A549 (cell line): ENCODE measurements around the gene CD151. TPM values are rescaled to one million over a fixed set of nuclear protein-coding genes. Genes with fewer than 3 reads are reported as not detected.

Source experiments
- ATAC-seq, 2 experiments: fragments of 200-7000 bp in 1 of 2; fragments of >200 bp in 1 of 2; cut with Nextera tagmentation in 1 of 2; cut with Tn5 transposase in 1 of 2; 3 replicates each; pipeline versions ENCODE4 v1.8.0 to v1.9.1; 2018 to 2020; ENCODE audit warnings: mild to moderate bottlenecking in 1 of 2, moderate library complexity in 1 of 2
- CTCF ChIA-PET: fragments of 300-600 bp; sonication (Branson Sonifier 250); formaldehyde crosslinking; extraction: SDS; loops from one replicate; lab custom pipeline; 2021; ENCODE audit warnings: antibody characterized with exemption, inconsistent platforms; lab: Yijun Ruan, JAX
- POLR2A ChIA-PET: fragments of 350-600 bp; formaldehyde crosslinking; extraction: SDS; loops from one replicate; lab custom pipeline; 2021; ENCODE audit warnings: antibody characterized with exemption, inconsistent platforms; lab: Yijun Ruan, JAX
- DNase-seq, 2 experiments: peaks; one replicate each; pipeline versions ENCODE4 v3.0.0 to v3.0.0-alpha.2; 2011 to 2016; ENCODE audit warnings: low read depth in 1 of 2, low spot score in 1 of 2
- FAIRE-seq: peaks from 2 replicates; lab custom pipeline; 2011; peaks lifted over from hg19 to GRCh38; lab: Jason Lieb, UNC
- H3K27ac ChIP-seq, 2 experiments: fragments of >200 bp; sonication (Bioruptor Twin); formaldehyde crosslinking; 3 replicates each; pipeline ENCODE4 v1.5.1; 2016 to 2017
- H3K4me1 ChIP-seq: fragments of >200 bp; sonication (Bioruptor Twin); formaldehyde crosslinking; 3 replicates; pipeline ENCODE4 v1.6.1; 2016
- H3K4me2 ChIP-seq: fragments of >200 bp; sonication (Bioruptor Twin); formaldehyde crosslinking; 3 replicates; pipeline ENCODE4 v1.6.1; 2016
- H3K4me3 ChIP-seq: fragments of >200 bp; sonication (Bioruptor Twin); formaldehyde crosslinking; 3 replicates; pipeline ENCODE4 v1.5.1; 2016
- H3K9me3 ChIP-seq: fragments of >200 bp; sonication (Bioruptor Twin); formaldehyde crosslinking; 3 replicates; pipeline ENCODE4 v1.6.1; 2016
- BCL3 ChIP-seq: fragments of >200 bp; sonication (Bioruptor Twin); formaldehyde crosslinking; IDR thresholded peaks from 3 replicates; pipeline ENCODE4 v1.6.1; 2016
- BHLHE40 ChIP-seq: IDR thresholded peaks from 2 replicates; pipeline ENCODE4 v1.6.1; 2012; ENCODE audit warnings: low read depth, low read length, inconsistent platforms
- CBX2 ChIP-seq: fragments of 200-600 bp; sonication (generic); IDR thresholded peaks from 2 replicates; pipeline ENCODE4 v1.6.1; 2016; ENCODE audit warnings: low read depth, mild to moderate bottlenecking, borderline replicate concordance
- CBX8 ChIP-seq: fragments of 200-600 bp; sonication (generic); IDR thresholded peaks from 2 replicates; pipeline ENCODE4 v1.6.1; 2016
- CEBPB ChIP-seq, 2 experiments: fragments of >200 bp in 1 of 2; sonication (Bioruptor Twin) in 1 of 2; formaldehyde crosslinking in 1 of 2; IDR thresholded peaks; 2 replicates each; pipeline ENCODE4 v1.6.1; 2012 to 2016
- CHD4 ChIP-seq: fragments of 200-600 bp; sonication (generic); IDR thresholded peaks from 2 replicates; pipeline ENCODE4 v1.6.1; 2016; ENCODE audit warnings: antibody characterized with exemption, mild to moderate bottlenecking, borderline replicate concordance
- CTCF ChIP-seq: fragments of >200 bp; sonication (Bioruptor Twin); formaldehyde crosslinking; IDR thresholded peaks from 3 replicates; pipeline ENCODE4 v1.5.1; 2016
- EHF ChIP-seq: fragments of 250-450 bp; sonication (Bioruptor Pico); IDR thresholded peaks from 2 replicates; pipeline ENCODE4 v1.5.0; 2020; ENCODE audit warnings: mild to moderate bottlenecking
- ELK1 ChIP-seq: fragments of 150-350 bp; IDR thresholded peaks from 2 replicates; pipeline ENCODE4 v1.6.1; 2014; ENCODE audit warnings: low read depth, mild to moderate bottlenecking, low read length
- EP300 ChIP-seq, 2 experiments: fragments of >200 bp; sonication (Bioruptor Twin); formaldehyde crosslinking; IDR thresholded peaks; 2 replicates in 1 of 2; 3 replicates in 1 of 2; pipeline ENCODE4 v1.6.1; 2016 to 2017
- ESRRA ChIP-seq: fragments of 150-350 bp; IDR thresholded peaks from 2 replicates; pipeline ENCODE4 v1.6.1; 2014; ENCODE audit warnings: mild to moderate bottlenecking, low read length, borderline replicate concordance
- FOSB ChIP-seq: fragments of 250-450 bp; sonication (Bioruptor Pico); IDR thresholded peaks from 2 replicates; pipeline ENCODE4 v1.5.0; 2020; ENCODE audit warnings: mild to moderate bottlenecking, moderate library complexity
- FOSL2 ChIP-seq, 2 experiments: fragments of 450-650 bp in 1 of 2; fragments of >200 bp in 1 of 2; sonication (Bioruptor Twin) in 1 of 2; formaldehyde crosslinking; IDR thresholded peaks; 2 replicates each; pipeline versions ENCODE4 v1.5.0 to v1.6.1; 2016 to 2020; ENCODE audit warnings: mild to moderate bottlenecking in 1 of 2, moderate library complexity in 1 of 2
- FOXS1 ChIP-seq: fragments of 250-450 bp; sonication (Bioruptor Pico); IDR thresholded peaks from 2 replicates; pipeline ENCODE4 v1.5.0; 2020; ENCODE audit warnings: mild to moderate bottlenecking, moderate library complexity
- HDAC2 ChIP-seq: fragments of 200-600 bp; sonication (generic); IDR thresholded peaks from 2 replicates; pipeline ENCODE4 v1.6.1; 2016
- HOXB13 ChIP-seq: fragments of 250-450 bp; sonication (Bioruptor Pico); IDR thresholded peaks from 2 replicates; pipeline ENCODE4 v1.5.0; 2020; ENCODE audit warnings: low read depth, mild to moderate bottlenecking, moderate library complexity
- JUNB ChIP-seq: fragments of >200 bp; sonication (Bioruptor Twin); formaldehyde crosslinking; IDR thresholded peaks from 2 replicates; pipeline ENCODE4 v1.6.1; 2016
- KDM5A ChIP-seq: fragments of 200-600 bp; sonication (generic); IDR thresholded peaks from 2 replicates; pipeline ENCODE4 v1.6.1; 2016; ENCODE audit warnings: antibody characterized with exemption, mild to moderate bottlenecking
- MAFK ChIP-seq: fragments of 450-650 bp; IDR thresholded peaks from 2 replicates; pipeline ENCODE4 v1.6.1; 2014; ENCODE audit not compliant: partially characterized antibody
- NPAS2 ChIP-seq: fragments of 250-450 bp; sonication (Bioruptor Pico); IDR thresholded peaks from 2 replicates; pipeline ENCODE4 v1.8.0; 2022; ENCODE audit warnings: mild to moderate bottlenecking, moderate library complexity, borderline replicate concordance
- NR3C1 ChIP-seq: fragments of >200 bp; sonication (Bioruptor Twin); formaldehyde crosslinking; IDR thresholded peaks from 3 replicates; pipeline ENCODE4 v1.6.1; 2017
- PHF8 ChIP-seq: fragments of 200-600 bp; sonication (generic); IDR thresholded peaks from 2 replicates; pipeline ENCODE4 v1.6.1; 2016; ENCODE audit warnings: low read depth, mild to moderate bottlenecking, antibody characterized with exemption, moderate library complexity, borderline replicate concordance
- POLR2A ChIP-seq: IDR thresholded peaks from 2 replicates; pipeline ENCODE4 v1.6.1; 2012; ENCODE audit warnings: mild to moderate bottlenecking, low read length
- RAD21 ChIP-seq, 2 experiments: fragments of >200 bp in 1 of 2; sonication (Bioruptor Twin) in 1 of 2; formaldehyde crosslinking in 1 of 2; IDR thresholded peaks in 1 of 2; conservative IDR thresholded peaks in 1 of 2; 2 replicates in 1 of 2; 3 replicates in 1 of 2; pipeline ENCODE4 v1.6.1; 2012 to 2018; ENCODE audit warnings: inconsistent platforms in 1 of 2
- RCOR1 ChIP-seq: fragments of 150-350 bp; IDR thresholded peaks from 2 replicates; pipeline ENCODE4 v1.6.1; 2014; ENCODE audit warnings: antibody characterized with exemption, low read length, low read depth
- RFX5 ChIP-seq: fragments of 450-650 bp; IDR thresholded peaks from 2 replicates; pipeline ENCODE4 v1.7.1; 2014; ENCODE audit warnings: antibody characterized with exemption, mild to moderate bottlenecking, moderate library complexity
- SMC3 ChIP-seq: fragments of >200 bp; sonication (Bioruptor Twin); formaldehyde crosslinking; IDR thresholded peaks from 3 replicates; pipeline ENCODE4 v1.6.1; 2018; ENCODE audit warnings: inconsistent platforms
- SREBF2 ChIP-seq: fragments of 450-650 bp; IDR thresholded peaks from 2 replicates; pipeline ENCODE4 v1.6.1; 2014; ENCODE audit warnings: mild to moderate bottlenecking, moderate library complexity
- TFCP2L1 ChIP-seq: fragments of 250-450 bp; sonication (Bioruptor Pico); IDR thresholded peaks from 2 replicates; pipeline ENCODE4 v1.5.0; 2021; ENCODE audit warnings: mild to moderate bottlenecking
- TP53 ChIP-seq: fragments of 250-450 bp; sonication (Bioruptor Pico); IDR thresholded peaks from 2 replicates; pipeline ENCODE4 v1.5.0; 2021; ENCODE audit warnings: mild to moderate bottlenecking, moderate library complexity
- USF2 ChIP-seq: fragments of 450-650 bp; IDR thresholded peaks from 2 replicates; pipeline ENCODE4 v1.6.1; 2014; ENCODE audit warnings: antibody characterized with exemption
- ZNF302 ChIP-seq: fragments of 250-450 bp; sonication (Bioruptor Pico); IDR thresholded peaks from 2 replicates; pipeline ENCODE4 v1.9.0; 2021; ENCODE audit warnings: inconsistent platforms, mild to moderate bottlenecking, moderate library complexity
- WGBS: methylation state at CpG from one replicate; pipeline ENCODE4 v1.1.6; 2017; ENCODE audit errors: missing lambda C conversion rate; 5-methylcytosine and 5-hydroxymethylcytosine counted together
- polyA plus RNA-seq, 4 experiments: library from polyadenylated mRNA; depleted of rRNA in 3 of 4; stranded (reverse); fragments of >200 nt; fragmentation: RNase III in 1 of 4; extraction: RNeasy Plus Mini Kit Qiagen cat#74134 plus additional on column Dnase treatment in 1 of 4; gene quantifications; 2 replicates in 3 of 4; 3 replicates in 1 of 4; pipeline ENCODE4 v1.2.3, GENCODE V29; 2011 to 2017
- TF ChIP-seq, protein P1 (sequence below): fragments of 250-450 bp; sonication (Bioruptor Pico); IDR thresholded peaks from 2 replicates; pipeline ENCODE4 v1.5.0; 2021; ENCODE audit warnings: mild to moderate bottlenecking, moderate library complexity, borderline replicate concordance
- TF ChIP-seq, protein P2 (sequence below): fragments of 250-450 bp; sonication (Bioruptor Pico); IDR thresholded peaks from 2 replicates; pipeline ENCODE4 v1.5.0; 2020; ENCODE audit warnings: low read depth, mild to moderate bottlenecking, moderate library complexity
- TF ChIP-seq, protein P3 (sequence below): fragments of >200 bp; sonication (Bioruptor Twin); formaldehyde crosslinking; IDR thresholded peaks from 2 replicates; pipeline ENCODE4 v1.6.1; 2016

The CD151 gene
- polyA plus RNA-seq, 2 of the 4 experiments (the other 2 are of a cell fraction), result 409 to 701 TPM

DNA sequence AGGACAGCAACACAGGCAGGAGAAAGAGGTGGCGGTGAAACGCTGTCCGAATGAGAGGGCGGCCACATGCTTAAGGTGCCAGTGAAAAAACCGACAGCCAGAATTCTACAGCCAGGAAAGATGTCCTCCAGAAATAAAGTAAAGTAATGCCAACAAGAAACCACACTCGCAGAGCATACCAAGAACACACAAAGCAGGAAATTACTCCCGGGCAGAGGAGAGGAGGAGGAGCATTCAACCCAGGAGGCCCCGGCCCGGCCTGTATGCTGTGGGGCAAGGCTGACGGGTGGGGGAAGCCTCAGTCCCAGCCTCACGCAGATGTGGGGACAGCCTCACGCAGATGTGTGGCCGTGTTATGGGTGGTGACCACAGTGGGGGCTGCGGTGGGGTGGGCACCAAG, 49.8 kb downstream of the CD151 start:
- no peak overlapping the region for H3K4me2 ChIP-seq

DNA sequence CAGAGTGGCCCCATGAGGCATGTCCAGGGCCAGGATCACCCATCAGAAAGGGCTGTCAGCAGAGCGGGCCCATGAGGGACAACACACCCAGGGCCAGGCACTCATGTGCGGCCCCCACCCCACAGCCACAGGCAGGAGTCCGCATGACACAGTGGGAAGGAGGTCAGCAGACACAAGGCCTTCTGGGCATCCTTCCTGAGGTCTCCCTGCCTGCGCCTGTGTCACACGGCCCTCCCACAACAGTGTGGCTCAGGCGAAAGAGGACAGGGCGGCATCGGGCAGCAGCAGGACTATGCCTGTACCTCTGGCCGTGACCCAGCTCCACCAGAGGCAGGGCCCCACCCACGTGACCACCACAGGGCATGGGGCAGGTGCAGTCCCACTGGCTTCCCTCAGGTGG, 50.8 kb downstream of the CD151 start:
- DNase-seq (no peak), FAIRE-seq (no peak), ATAC-seq (peak in 1 of 2 experiments; percentile 13; a peak in 2 of 6 replicates)
- H3K4me3 ChIP-seq, result no peak overlapping the region
- WGBS, result 85% methylated on average over 7 of the region's 10 CpGs
- H3K4me1 ChIP-seq, result no peaks in the 10 kb centered on the region
- TF ChIP-seq RCOR1 (no peak), FOSB (no peak), FOXS1 (CRISPR knock-in tag) (no peak), BHLHE40 (no peak), BCL3 (no peak), HOXB13 (CRISPR knock-in tag) (no peak), CTCF (no peak), POLR2A (no peak), SREBF2 (no peak), CHD4 (no peak), ELK1 (no peak), CBX2 (no peak), CBX8 (no peak), TP53 (CRISPR knock-in tag) (no peak), JUNB (no peak), USF2 (no peak), KDM5A (no peak)
- TF ChIP-seq, protein P1, sequence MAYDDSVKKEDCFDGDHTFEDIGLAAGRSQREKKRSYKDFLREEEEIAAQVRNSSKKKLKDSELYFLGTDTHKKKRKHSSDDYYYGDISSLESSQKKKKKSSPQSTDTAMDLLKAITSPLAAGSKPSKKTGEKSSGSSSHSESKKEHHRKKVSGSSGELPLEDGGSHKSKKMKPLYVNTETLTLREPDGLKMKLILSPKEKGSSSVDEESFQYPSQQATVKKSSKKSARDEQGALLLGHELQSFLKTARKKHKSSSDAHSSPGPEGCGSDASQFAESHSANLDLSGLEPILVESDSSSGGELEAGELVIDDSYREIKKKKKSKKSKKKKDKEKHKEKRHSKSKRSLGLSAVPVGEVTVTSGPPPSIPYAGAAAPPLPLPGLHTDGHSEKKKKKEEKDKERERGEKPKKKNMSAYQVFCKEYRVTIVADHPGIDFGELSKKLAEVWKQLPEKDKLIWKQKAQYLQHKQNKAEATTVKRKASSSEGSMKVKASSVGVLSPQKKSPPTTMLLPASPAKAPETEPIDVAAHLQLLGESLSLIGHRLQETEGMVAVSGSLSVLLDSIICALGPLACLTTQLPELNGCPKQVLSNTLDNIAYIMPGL, result no peak
- TF ChIP-seq, all 56 proteins: peak for 0
- CTCF ChIA-PET, result interaction anchor here (1.4 kb wide), 1 partner anchor 9 kb away, joined by 6 read pairs; no protein-coding TSS in a partner anchor
- Histone ChIP-seq H3K9me3 (no peaks in the 10 kb centered on the region), H3K4me2 (no peak overlapping the region), H3K27ac (no peak overlapping the region)
- POLR2A ChIA-PET, result no interaction called here

More for the DNA sequence above, 49.8 kb downstream of the CD151 start:
- no peak for TF ChIP-seq ZNF302 (CRISPR knock-in tag)
- TF ChIP-seq, protein P2, sequence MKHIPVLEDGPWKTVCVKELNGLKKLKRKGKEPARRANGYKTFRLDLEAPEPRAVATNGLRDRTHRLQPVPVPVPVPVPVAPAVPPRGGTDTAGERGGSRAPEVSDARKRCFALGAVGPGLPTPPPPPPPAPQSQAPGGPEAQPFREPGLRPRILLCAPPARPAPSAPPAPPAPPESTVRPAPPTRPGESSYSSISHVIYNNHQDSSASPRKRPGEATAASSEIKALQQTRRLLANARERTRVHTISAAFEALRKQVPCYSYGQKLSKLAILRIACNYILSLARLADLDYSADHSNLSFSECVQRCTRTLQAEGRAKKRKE (CRISPR knock-in tag), result no peak
- no peak for TF ChIP-seq CBX8
- no peak for TF ChIP-seq KDM5A
- no peak for TF ChIP-seq MAFK
- no peak for TF ChIP-seq NR3C1
- no peak for TF ChIP-seq HDAC2
- TF ChIP-seq SMC3, result no peak
- TF ChIP-seq JUNB, result no peak
- TF ChIP-seq RFX5, result no peak
- TF ChIP-seq TFCP2L1 (CRISPR knock-in tag), result no peak
- TF ChIP-seq PHF8, result no peak
- no peak for TF ChIP-seq FOSL2 (IDR thresholded peaks at IDR 0.05)
- TF ChIP-seq FOSL2 (CRISPR knock-in tag; IDR thresholded peaks at IDR 0.05), result no peak
- TF ChIP-seq NPAS2 (CRISPR knock-in tag), result no peak
- no peak for TF ChIP-seq EP300 (IDR thresholded peaks at IDR 0.05)
- TF ChIP-seq CEBPB (IDR thresholded peaks at IDR 0.05), result no peak
- TF ChIP-seq RAD21 (conservative IDR thresholded peaks at IDR 0.05 in 1 of 2, IDR thresholded peaks at IDR 0.05 in 1 of 2), result no peak
- no peak for TF ChIP-seq ESRRA
- TF ChIP-seq EHF, result no peak
- TF ChIP-seq, protein P3, sequence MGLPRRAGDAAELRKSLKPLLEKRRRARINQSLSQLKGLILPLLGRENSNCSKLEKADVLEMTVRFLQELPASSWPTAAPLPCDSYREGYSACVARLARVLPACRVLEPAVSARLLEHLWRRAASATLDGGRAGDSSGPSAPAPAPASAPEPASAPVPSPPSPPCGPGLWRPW, result no peak
- Histone ChIP-seq H3K27ac (no peak overlapping the region), H3K9me3 (no peaks in the 10 kb centered on the region), H3K4me1 (no peaks in the 10 kb centered on the region), H3K4me3 (no peak overlapping the region)
- WGBS, result 91% methylated on average over 12 of the region's 14 CpGs
- ChIA-PET CTCF (interaction anchor here (0.8 to 0.9 kb wide), 2 partner anchors 11 to 34 kb away, joined by 3 to 4 read pairs; no protein-coding TSS in a partner anchor), POLR2A (no interaction called here)
- FAIRE-seq (no peak), DNase-seq (no peak), ATAC-seq (no peak)
